WTC11 (cell line): Measurements from ENCODE around the gene SLC35A4. TPM values are rescaled to one million over a fixed set of nuclear protein-coding genes. Genes with fewer than 3 reads are reported as not detected.

ENCODE experiments used
- ATAC-seq: fragments of 200-7000 bp; cut with Tn5 transposase; 2 replicates; pipeline ENCODE4 v1.10.0; 2021; ENCODE audit warnings: mild to moderate bottlenecking, moderate library complexity
- CTCF ChIA-PET: fragments of 300-600 bp; sonication (Branson Sonifier 250); formaldehyde crosslinking; loops from one replicate; lab custom pipeline; 2021; ENCODE audit warnings: antibody characterized with exemption; lab: Charles Lee
- POLR2A ChIA-PET: fragments of 350-600 bp; sonication (Branson Sonifier 250); formaldehyde crosslinking; loops from one replicate; lab custom pipeline; 2021; ENCODE audit warnings: antibody characterized with exemption; lab: Charles Lee
- DNase-seq: peaks from one replicate; pipeline ENCODE4 v3.0.0; 2021; ENCODE audit warnings: low spot score
- H3K27ac Mint-ChIP-seq: 2 replicates; pipeline ENCODE4 v1.8.0; 2021; ENCODE audit warnings: mixed read lengths
- H3K27me3 Mint-ChIP-seq: 2 replicates; pipeline ENCODE4 v1.8.0; 2021; ENCODE audit warnings: low read depth, mild to moderate bottlenecking, moderate library complexity, mixed read lengths
- H3K36me3 Mint-ChIP-seq: 2 replicates; pipeline ENCODE4 v1.8.0; 2021; ENCODE audit warnings: mixed read lengths
- H3K4me1 Mint-ChIP-seq: 2 replicates; pipeline ENCODE4 v1.8.0; 2022; ENCODE audit warnings: mixed read lengths
- H3K4me3 Mint-ChIP-seq: 2 replicates; pipeline ENCODE4 v1.8.0; 2021; ENCODE audit warnings: mild to moderate bottlenecking, moderate library complexity, mixed read lengths
- H3K9me3 Mint-ChIP-seq: 2 replicates; pipeline ENCODE4 v1.8.0; 2021; ENCODE audit warnings: mixed read lengths
- ARID4B ChIP-seq: sonication (generic); formaldehyde crosslinking; IDR thresholded peaks from 2 replicates; pipeline ENCODE4 v1.8.0; 2023; ENCODE audit warnings: missing genetic modification reagents, mild to moderate bottlenecking, borderline replicate concordance
- ATF1 ChIP-seq: sonication (generic); formaldehyde crosslinking; IDR thresholded peaks from 2 replicates; pipeline ENCODE4 v1.8.1; 2023; ENCODE audit warnings: mild to moderate bottlenecking, moderate library complexity, missing genetic modification reagents
- E2F5 ChIP-seq: sonication (generic); formaldehyde crosslinking; IDR thresholded peaks from 2 replicates; pipeline ENCODE4 v1.8.1; 2022; ENCODE audit warnings: mild to moderate bottlenecking, moderate library complexity, missing genetic modification reagents
- FOXK1 ChIP-seq: sonication (generic); formaldehyde crosslinking; IDR thresholded peaks from 2 replicates; pipeline ENCODE4 v1.8.0; 2022; ENCODE audit warnings: mild to moderate bottlenecking, moderate library complexity, missing genetic modification reagents
- IRF1 ChIP-seq: sonication (generic); formaldehyde crosslinking; IDR thresholded peaks from 2 replicates; pipeline ENCODE4 v1.8.0; 2023; ENCODE audit warnings: missing genetic modification reagents
- MAX ChIP-seq: sonication (generic); formaldehyde crosslinking; IDR thresholded peaks from 2 replicates; pipeline ENCODE4 v1.8.0; 2022; ENCODE audit warnings: mild to moderate bottlenecking, missing genetic modification reagents
- NFE2L1 ChIP-seq: sonication (generic); formaldehyde crosslinking; IDR thresholded peaks from 2 replicates; pipeline ENCODE4 v1.8.1; 2023; ENCODE audit warnings: missing genetic modification reagents
- NFYB ChIP-seq: sonication (generic); formaldehyde crosslinking; conservative IDR thresholded peaks from 2 replicates; pipeline ENCODE4 v1.8.0; 2022; ENCODE audit warnings: low read depth, missing genetic modification reagents
- NR2C2 ChIP-seq: sonication (generic); formaldehyde crosslinking; IDR thresholded peaks from 2 replicates; pipeline ENCODE4 v1.8.0; 2022; ENCODE audit warnings: mild to moderate bottlenecking, missing genetic modification reagents
- NR3C1 ChIP-seq: sonication (generic); formaldehyde crosslinking; conservative IDR thresholded peaks from 2 replicates; pipeline ENCODE4 v1.8.1; 2023; ENCODE audit warnings: low read depth, mild to moderate bottlenecking, missing genetic modification reagents
- RELA ChIP-seq: sonication (generic); formaldehyde crosslinking; IDR thresholded peaks from 2 replicates; pipeline ENCODE4 v1.8.1; 2022; ENCODE audit warnings: missing genetic modification reagents, mild to moderate bottlenecking, borderline replicate concordance
- SMAD3 ChIP-seq: sonication (generic); formaldehyde crosslinking; IDR thresholded peaks from 2 replicates; pipeline ENCODE4 v1.8.0; 2022; ENCODE audit warnings: missing genetic modification reagents, mild to moderate bottlenecking, borderline replicate concordance
- USF1 ChIP-seq: sonication (generic); formaldehyde crosslinking; IDR thresholded peaks from 2 replicates; pipeline ENCODE4 v1.8.0; 2022; ENCODE audit warnings: mild to moderate bottlenecking, missing genetic modification reagents
- USF2 ChIP-seq: sonication (generic); formaldehyde crosslinking; IDR thresholded peaks from 2 replicates; pipeline ENCODE4 v1.8.1; 2023; ENCODE audit warnings: mild to moderate bottlenecking, missing genetic modification reagents, moderate library complexity
- ZNF263 ChIP-seq: sonication (generic); formaldehyde crosslinking; IDR thresholded peaks from 2 replicates; pipeline ENCODE4 v1.8.1; 2022; ENCODE audit warnings: low read depth, mild to moderate bottlenecking, moderate library complexity, missing genetic modification reagents
- ZNF671 ChIP-seq: fragments of 250-450 bp; sonication (Bioruptor Pico); IDR thresholded peaks from 2 replicates; pipeline ENCODE4 v1.8.0; 2021; ENCODE audit warnings: mild to moderate bottlenecking
- total RNA-seq: library from RNA; stranded (reverse); gene quantifications from 3 replicates; pipeline ENCODE4 v1.2.3, GENCODE V29; 2021

SLC35A4 gene
- total RNA-seq, 1 experiment from 2014 or later, result 74.7 TPM

GRCh38 chr5:140546851-140547507 lies 17.6 kb upstream of the SLC35A4 start (continued):
- TF ChIP-seq ARID4B (CRISPR knock-in tag), result no peak
- no peak for TF ChIP-seq NR2C2 (CRISPR knock-in tag)
- TF ChIP-seq ZNF263, result no peak
- 0 out of 2 replicates have a peak, but pooled peaks have one; percentile 58 for TF ChIP-seq SMAD3 (CRISPR knock-in tag)
- TF ChIP-seq ATF1, result no peak
- TF ChIP-seq USF1 (CRISPR knock-in tag), result no peak
- 0 out of 2 replicates have a peak, but pooled peaks have one; percentile 17 for TF ChIP-seq ZNF671

GRCh38 chr5:140547508-140548299 lies 16.9 kb upstream of the SLC35A4 start, which contains the start of gene EIF4EBP3:
TSS of gene EIF4EBP3 (plus strand) at chr5:140547662. CDS start at chr5:140547738, 76 bp downstream.
- ChIA-PET POLR2A (interaction anchor here (0.5 to 3.8 kb wide), 17 partner anchors 8 to 201 kb away, joined by 3 to 47 read pairs (median 4); partner anchors contain the start of genes ANKHD1, APBB3, HARS1 and HARS2), CTCF (interaction anchor here (0.7 to 3.3 kb wide), 27 partner anchors 8 to 402 kb away, joined by 3 to 28 read pairs (median 6); partner anchors contain the start of genes ANKHD1, APBB3, HARS1 and HARS2)
- H3K4me3 Mint-ChIP-seq, result peak within 1 kb of the TSS; percentile 77
- DNase-seq (peak; percentile 98), ATAC-seq (peak; percentile 95)
- peak within 1 kb of the TSS; percentile 97 for H3K27ac Mint-ChIP-seq
- H3K9me3 Mint-ChIP-seq, result no peaks in the 10 kb centered on the region
- no peaks in the 10 kb centered on the region for H3K27me3 Mint-ChIP-seq
- peaks cover 25% of the 10 kb centered on the region for H3K4me1 Mint-ChIP-seq
- peaks cover 38% of the 10 kb centered on the region for H3K36me3 Mint-ChIP-seq
- TF ChIP-seq E2F5 (CRISPR knock-in tag) (peak; percentile 53; the same call in 1 of the 2 replicates), FOXK1 (CRISPR knock-in tag) (peak; percentile 99), NFYB (no peak), USF2 (CRISPR knock-in tag) (peak; percentile 89), ATF1 (no peak), NFE2L1 (0 out of 2 replicates have a peak, but pooled peaks have one; percentile 27), ARID4B (CRISPR knock-in tag) (0 out of 2 replicates have a peak, but pooled peaks have one; percentile 65), MAX (CRISPR knock-in tag) (peak; percentile 98), RELA (CRISPR knock-in tag) (0 out of 2 replicates have a peak, but pooled peaks have one; percentile 62), NR3C1 (no peak), IRF1 (CRISPR knock-in tag) (no peak)
